Stimulated activated naive B cell treated with anti-CD40 and anti-IgM and Interleukin-4, amounts not matched to agents 10 μg/mL and 1 μg/mL and 100 μg/mL, for 72 hours (primary cell): ENCODE results near the gene TAS2R7.

Source experiments
- ATAC-seq, 2 donors: fragments of 150-1000 bp; cut with Tn5 transposase; replicated peaks; 2 replicates each; pipeline ENCODE4 v1.10.0; 2021; ENCODE audit warnings: moderate library complexity in 1 of 2
- DNase-seq: peaks from one replicate; pipeline ENCODE4 v3.0.0; 2021
- H3K27ac Mint-ChIP-seq: one replicate; pipeline ENCODE4 v1.8.0; 2022; ENCODE audit warnings: mild to moderate bottlenecking, mixed read lengths
- H3K27me3 Mint-ChIP-seq, 2 donors: one replicate each; pipeline ENCODE4 v1.8.0; 2022; ENCODE audit warnings: mixed read lengths in 2 of 2
- H3K36me3 Mint-ChIP-seq, 2 donors: one replicate each; pipeline ENCODE4 v1.8.0; 2022; ENCODE audit warnings: mixed read lengths in 2 of 2, mild to moderate bottlenecking in 1 of 2
- H3K4me1 Mint-ChIP-seq, 2 donors: one replicate each; pipeline ENCODE4 v1.8.0; 2022; ENCODE audit warnings: mixed read lengths in 2 of 2, mild to moderate bottlenecking in 1 of 2
- H3K4me3 Mint-ChIP-seq, 2 donors: one replicate each; pipeline ENCODE4 v1.8.0; 2022; ENCODE audit warnings: mild to moderate bottlenecking in 2 of 2, mixed read lengths in 2 of 2, moderate library complexity in 1 of 2
- H3K9me3 Mint-ChIP-seq, 2 donors: one replicate each; pipeline ENCODE4 v1.8.0; 2022; ENCODE audit warnings: mixed read lengths in 2 of 2, mild to moderate bottlenecking in 1 of 2

The TAS2R7 gene, protein sequence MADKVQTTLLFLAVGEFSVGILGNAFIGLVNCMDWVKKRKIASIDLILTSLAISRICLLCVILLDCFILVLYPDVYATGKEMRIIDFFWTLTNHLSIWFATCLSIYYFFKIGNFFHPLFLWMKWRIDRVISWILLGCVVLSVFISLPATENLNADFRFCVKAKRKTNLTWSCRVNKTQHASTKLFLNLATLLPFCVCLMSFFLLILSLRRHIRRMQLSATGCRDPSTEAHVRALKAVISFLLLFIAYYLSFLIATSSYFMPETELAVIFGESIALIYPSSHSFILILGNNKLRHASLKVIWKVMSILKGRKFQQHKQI

DNA sequence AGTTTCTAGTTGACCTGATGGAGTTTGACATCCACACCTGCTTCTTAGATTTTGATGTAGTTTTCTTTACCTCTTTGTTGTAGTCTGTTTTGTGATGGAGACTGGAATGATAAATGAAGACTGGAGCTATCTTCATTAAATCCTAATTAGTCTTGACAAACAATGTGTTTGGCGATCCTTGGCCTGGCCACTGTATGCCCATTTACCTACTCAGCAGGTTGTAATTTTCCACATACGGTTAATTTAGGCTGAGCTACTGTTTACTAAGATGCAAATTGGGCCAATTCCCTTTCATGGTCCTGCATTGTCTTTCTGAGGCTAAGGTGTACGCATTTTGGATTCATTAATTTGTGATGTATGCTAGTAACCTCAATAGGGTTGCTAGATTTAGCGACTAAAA, at the start of gene TAS2R7:
TSS of gene TAS2R7 (minus strand) at position 41 of the 400 bp plus-strand sequence. CDS start 57 bp downstream, outside the sequence.
- Mint-ChIP-seq H3K27me3 (peaks cover 18 to 22% of the 10 kb centered on the region in 2 donors), H3K9me3 (no peaks in the 10 kb centered on the region), H3K4me1 (no peaks in the 10 kb centered on the region), H3K4me3 (no peak within 1 kb of the TSS), H3K36me3 (no peaks in the 10 kb centered on the region), H3K27ac (no peak within 1 kb of the TSS)
- DNase-seq (no peak), ATAC-seq (no peak)

DNA sequence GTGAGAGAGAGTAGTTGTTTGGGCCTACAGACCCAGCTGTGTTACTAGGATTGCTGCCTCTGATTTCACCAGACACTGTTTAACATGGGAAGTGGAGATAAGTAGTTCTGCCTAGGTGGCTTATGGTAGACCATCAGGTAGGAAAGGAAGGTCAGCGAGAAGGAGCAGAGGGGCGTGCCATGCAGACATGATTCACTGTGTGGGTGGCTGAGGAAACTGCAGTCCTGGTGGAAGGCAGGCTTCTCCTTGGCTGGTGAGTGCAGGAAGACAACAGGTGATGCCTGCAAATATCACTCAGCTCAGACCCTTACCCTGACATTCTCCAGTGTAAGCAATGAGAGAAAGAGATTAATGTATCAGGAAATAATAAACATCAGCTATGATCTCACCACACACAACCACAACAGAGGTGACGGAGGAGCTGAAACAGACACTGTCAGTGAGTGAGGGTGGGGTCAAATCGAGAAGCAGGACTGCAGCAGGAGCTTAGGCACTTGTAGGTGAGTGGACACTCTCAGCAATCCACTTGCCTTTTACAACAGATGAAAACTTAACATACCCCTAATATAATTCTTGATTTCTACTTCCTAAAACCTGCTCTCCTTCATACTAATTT, 48.9 kb upstream of the TAS2R7 start:
- ATAC-seq (no peak), DNase-seq (no peak)
- Mint-ChIP-seq H3K4me1 (peaks cover 0 to 5% of the 10 kb centered on the region in 2 donors), H3K9me3 (peaks cover 5 to 7% of the 10 kb centered on the region in 2 donors), H3K4me3 (no peak overlapping the region), H3K27ac (no peak overlapping the region), H3K27me3 (no peaks in the 10 kb centered on the region), H3K36me3 (peaks cover 38 to 58% of the 10 kb centered on the region in 2 donors)

DNA sequence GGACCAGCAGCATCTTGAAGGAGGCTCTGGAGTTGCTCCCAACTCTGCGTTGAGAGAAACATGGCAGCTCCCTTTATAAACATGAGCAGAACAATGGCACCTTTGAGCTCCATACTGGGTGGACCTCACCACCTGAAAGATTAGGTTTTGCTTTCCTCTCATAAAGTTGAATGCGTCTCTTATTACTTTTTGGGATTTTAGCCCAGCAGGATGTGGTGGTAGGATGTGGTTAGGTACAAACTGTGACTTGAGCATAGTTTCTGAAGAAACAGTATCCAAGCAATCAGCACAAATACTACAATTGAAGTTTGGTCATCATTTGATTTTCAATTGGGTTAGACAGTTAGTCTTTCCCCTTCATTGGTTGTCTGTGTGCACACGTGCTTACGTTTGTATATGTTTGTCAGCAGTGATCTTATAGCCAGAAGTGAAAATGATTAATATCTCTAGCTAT, 47.0 kb upstream of the TAS2R7 start, which contains the start of gene PRR4:
TSS of gene PRR4 (minus strand) at position 51 of the 454 bp plus-strand sequence. CDS start at position 13, 38 bp downstream.
- Mint-ChIP-seq H3K36me3 (peaks cover 28 to 55% of the 10 kb centered on the region in 2 donors), H3K27me3 (no peaks in the 10 kb centered on the region), H3K27ac (no peak within 1 kb of the TSS), H3K4me3 (no peak within 1 kb of the TSS), H3K4me1 (peaks cover 0 to 5% of the 10 kb centered on the region in 2 donors), H3K9me3 (no peaks in the 10 kb centered on the region)
- ATAC-seq = no peak
- no peak for DNase-seq

DNA sequence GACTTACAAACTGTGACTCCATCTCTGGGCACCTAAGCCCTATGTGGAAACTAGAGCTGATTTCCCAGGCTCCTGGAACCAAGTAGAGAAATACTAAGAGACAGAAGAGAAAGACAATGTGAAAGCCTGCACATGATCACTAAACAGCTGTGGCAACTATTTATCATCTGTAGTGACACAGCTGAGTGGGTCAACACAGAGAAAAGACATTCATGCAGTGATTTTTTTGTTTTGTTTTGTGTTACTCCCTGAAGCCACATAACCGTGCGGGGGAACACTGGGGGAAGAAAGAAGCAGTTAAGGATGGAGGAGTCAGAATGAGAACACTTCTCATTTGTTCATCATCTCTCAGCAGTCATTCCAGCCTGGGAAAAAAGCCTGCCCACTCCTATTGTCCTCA, 45.3 kb upstream of the TAS2R7 start:
- no peak for ATAC-seq
- Mint-ChIP-seq H3K9me3 (no peaks in the 10 kb centered on the region), H3K36me3 (peaks cover 31 to 57% of the 10 kb centered on the region in 2 donors), H3K27ac (no peak overlapping the region), H3K4me1 (peaks cover 0 to 5% of the 10 kb centered on the region in 2 donors), H3K27me3 (no peaks in the 10 kb centered on the region), H3K4me3 (no peak overlapping the region)
- DNase-seq = no peak

DNA sequence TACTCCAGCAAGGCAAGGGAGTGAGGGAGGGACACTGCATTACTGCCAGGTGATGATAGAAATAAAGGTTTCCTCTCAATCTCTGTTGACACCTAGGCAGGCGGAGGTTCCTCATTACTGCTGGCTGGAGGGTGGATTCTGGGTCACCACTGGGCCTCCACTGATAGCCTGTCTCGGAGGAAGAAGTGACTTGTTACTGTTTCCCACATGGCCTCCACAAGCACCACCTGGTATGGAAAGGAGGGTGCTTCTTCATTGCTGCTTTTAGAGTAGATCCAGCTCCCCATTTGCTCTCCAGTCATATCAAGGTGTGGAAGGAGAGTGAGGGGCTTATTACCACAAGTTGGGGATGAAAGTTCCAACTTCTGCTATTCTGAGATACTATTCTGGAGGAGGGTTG, 40.4 kb upstream of the TAS2R7 start:
- no peak for DNase-seq
- H3K4me3 Mint-ChIP-seq = no peak overlapping the region
- no peak for ATAC-seq
- no peaks in the 10 kb centered on the region for H3K27me3 Mint-ChIP-seq
- H3K9me3 Mint-ChIP-seq = no peaks in the 10 kb centered on the region
- no peak overlapping the region for H3K27ac Mint-ChIP-seq
- peaks cover 24 to 37% of the 10 kb centered on the region in 2 donors for H3K36me3 Mint-ChIP-seq
- no peaks in the 10 kb centered on the region for H3K4me1 Mint-ChIP-seq

DNA sequence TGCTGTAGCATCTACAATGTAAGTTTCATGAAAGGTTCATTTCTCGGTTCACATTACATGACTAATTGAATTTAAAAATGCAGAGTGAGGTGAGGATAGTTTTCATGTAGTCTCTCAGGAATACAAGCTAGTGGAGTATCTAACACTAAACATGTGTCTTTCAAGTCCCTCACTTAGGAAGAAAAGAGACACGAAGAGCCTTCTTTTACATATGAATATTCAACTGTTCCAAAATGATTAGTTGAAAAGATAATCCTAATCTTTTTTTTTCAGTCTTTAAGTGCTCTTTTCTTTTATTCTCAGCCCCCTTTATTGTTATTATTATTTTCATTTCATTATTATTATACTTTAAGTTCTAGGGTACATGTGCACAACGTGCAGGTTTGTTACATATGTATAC, 36.0 kb upstream of the TAS2R7 start:
- no peak for DNase-seq
- Mint-ChIP-seq H3K4me1 (no peaks in the 10 kb centered on the region), H3K36me3 (peaks cover 12 to 15% of the 10 kb centered on the region in 2 donors), H3K9me3 (no peaks in the 10 kb centered on the region), H3K27me3 (no peaks in the 10 kb centered on the region), H3K4me3 (no peak overlapping the region), H3K27ac (no peak overlapping the region)
- ATAC-seq = no peak

DNA sequence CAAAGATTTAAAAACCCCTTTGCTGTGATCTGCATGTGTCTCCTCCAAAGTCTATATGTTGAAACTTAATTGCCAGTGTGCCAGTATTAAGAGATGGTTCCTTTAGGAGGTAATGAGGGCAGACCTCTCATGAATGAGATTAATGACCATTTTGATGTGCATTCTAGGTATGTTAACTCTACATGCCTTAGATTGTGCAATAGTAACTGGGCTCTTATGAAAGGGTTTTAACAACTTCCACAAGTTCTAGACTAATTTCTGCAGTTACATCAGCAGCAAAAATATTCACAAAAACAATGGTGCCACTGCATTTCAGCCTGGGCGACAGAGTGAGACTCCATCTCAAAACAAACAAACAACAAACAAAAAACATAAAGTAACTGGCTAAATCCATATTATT, 27.6 kb upstream of the TAS2R7 start:
- ATAC-seq = no peak
- no peaks in the 10 kb centered on the region for H3K4me1 Mint-ChIP-seq
- H3K27ac Mint-ChIP-seq = no peak overlapping the region
- H3K27me3 Mint-ChIP-seq = no peaks in the 10 kb centered on the region
- H3K4me3 Mint-ChIP-seq = no peak overlapping the region
- no peaks in the 10 kb centered on the region for H3K36me3 Mint-ChIP-seq
- no peaks in the 10 kb centered on the region for H3K9me3 Mint-ChIP-seq
- DNase-seq = no peak

DNA sequence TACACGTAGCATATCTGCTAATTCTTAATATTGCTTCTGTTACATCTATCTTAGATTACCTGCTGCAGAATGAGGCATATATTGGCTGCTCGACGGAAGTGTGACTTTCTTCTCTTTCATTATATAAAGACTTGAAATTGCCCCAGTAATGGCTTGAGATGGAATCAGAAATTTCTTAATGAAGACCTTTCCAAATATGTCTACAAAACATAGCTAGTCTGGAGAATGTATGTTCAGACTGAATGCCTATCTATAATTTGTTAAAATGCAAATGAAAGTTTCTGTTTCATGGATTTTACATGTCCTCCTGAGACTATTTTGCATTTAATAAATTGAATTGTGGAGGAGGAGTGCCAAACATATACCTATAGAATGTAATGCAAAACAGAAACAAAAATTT, 23.8 kb upstream of the TAS2R7 start, which contains the start of gene TAS2R10:
TSS of gene TAS2R10 (minus strand) at position 101 of the 400 bp plus-strand sequence. CDS start at position 12, 89 bp downstream.
- no peak within 1 kb of the TSS for H3K27ac Mint-ChIP-seq
- no peak for DNase-seq
- H3K36me3 Mint-ChIP-seq = no peaks in the 10 kb centered on the region
- H3K4me1 Mint-ChIP-seq = no peaks in the 10 kb centered on the region
- no peak within 1 kb of the TSS for H3K4me3 Mint-ChIP-seq
- no peaks in the 10 kb centered on the region for H3K9me3 Mint-ChIP-seq
- ATAC-seq = no peak
- H3K27me3 Mint-ChIP-seq = no peaks in the 10 kb centered on the region

DNA sequence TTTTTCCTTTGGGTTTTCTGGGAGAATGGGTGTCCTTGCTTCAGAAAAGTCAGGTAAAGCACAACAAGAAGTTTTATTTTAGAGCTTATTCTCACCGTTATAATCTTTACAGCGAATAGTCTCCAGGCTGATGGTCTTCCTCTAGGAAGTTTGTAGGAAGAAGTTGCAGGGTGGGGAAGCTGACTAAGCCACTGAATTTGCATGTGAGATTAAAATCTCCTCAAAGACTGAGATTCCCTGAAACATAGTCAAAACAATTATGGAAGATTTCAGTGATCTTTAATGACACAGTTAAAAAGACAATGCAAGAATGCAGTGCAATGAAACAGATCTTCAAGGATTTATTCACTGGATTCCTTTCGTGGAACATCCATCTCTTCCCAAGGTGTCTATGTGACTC, 22.5 kb upstream of the TAS2R7 start:
- ATAC-seq = no peak
- H3K36me3 Mint-ChIP-seq = no peaks in the 10 kb centered on the region
- H3K4me1 Mint-ChIP-seq = no peaks in the 10 kb centered on the region
- no peak overlapping the region for H3K27ac Mint-ChIP-seq
- H3K4me3 Mint-ChIP-seq = no peak overlapping the region
- DNase-seq = no peak
- no peaks in the 10 kb centered on the region for H3K27me3 Mint-ChIP-seq
- no peaks in the 10 kb centered on the region for H3K9me3 Mint-ChIP-seq

DNA sequence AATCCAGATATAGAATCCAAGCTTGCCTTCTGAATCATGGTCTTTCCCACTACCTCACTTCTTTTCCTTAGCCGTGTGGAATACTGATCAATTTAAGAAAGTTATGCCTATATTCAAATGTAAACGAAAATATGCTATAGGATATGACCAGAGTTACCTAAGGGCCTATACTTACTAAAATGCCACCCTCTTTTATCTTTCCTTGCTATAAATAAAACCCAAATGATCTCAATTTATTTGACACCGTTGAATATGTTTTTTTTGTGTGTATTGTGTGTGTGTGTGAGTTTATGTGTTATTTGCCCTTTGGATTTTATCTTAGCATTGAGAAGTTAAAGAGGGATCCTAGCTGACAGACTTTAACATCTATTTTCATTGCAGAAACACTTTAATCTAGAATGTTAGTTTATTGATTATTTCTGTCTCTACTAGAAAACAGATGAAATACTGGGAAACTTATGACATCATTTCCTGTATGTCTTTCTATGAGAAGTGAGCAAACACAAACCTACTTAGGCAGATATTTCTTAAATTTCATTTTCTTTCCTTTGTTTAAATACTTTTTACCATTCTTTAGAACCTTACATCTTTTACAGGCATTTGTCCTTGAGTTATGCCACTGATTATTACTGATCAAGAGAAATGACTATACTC, 9.6 kb upstream of the TAS2R7 start:
- H3K36me3 Mint-ChIP-seq = no peaks in the 10 kb centered on the region
- no peak overlapping the region for H3K27ac Mint-ChIP-seq
- H3K27me3 Mint-ChIP-seq = peaks cover 5 to 18% of the 10 kb centered on the region in 2 donors
- no peaks in the 10 kb centered on the region for H3K4me1 Mint-ChIP-seq
- no peak overlapping the region for H3K4me3 Mint-ChIP-seq
- DNase-seq (no peak), ATAC-seq (no peak)
- no peaks in the 10 kb centered on the region for H3K9me3 Mint-ChIP-seq

DNA sequence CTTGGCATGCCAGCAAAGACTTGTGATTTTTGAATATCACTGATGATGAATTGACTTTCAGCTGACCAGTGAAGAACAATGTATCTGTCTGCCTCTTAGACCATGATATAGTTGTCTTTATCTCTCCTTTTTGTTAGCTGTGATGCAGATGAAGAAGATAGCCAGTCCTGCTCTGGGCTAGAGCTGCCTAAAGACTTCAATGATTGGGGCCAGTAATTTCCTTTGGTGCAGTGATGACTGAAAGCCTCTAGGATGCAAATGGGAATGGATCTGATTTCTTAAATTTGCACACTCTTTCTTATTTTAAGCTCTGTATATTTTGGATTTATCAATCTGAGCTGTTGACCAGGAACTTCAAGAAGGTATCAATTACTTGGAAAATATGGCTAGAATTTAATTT, 7.6 kb upstream of the TAS2R7 start, which contains the start of gene TAS2R9:
TSS of gene TAS2R9 (minus strand) at position 101 of the 400 bp plus-strand sequence. CDS start at position 8, 93 bp downstream.
- Mint-ChIP-seq H3K36me3 (no peaks in the 10 kb centered on the region), H3K4me3 (no peak within 1 kb of the TSS)

DNA sequence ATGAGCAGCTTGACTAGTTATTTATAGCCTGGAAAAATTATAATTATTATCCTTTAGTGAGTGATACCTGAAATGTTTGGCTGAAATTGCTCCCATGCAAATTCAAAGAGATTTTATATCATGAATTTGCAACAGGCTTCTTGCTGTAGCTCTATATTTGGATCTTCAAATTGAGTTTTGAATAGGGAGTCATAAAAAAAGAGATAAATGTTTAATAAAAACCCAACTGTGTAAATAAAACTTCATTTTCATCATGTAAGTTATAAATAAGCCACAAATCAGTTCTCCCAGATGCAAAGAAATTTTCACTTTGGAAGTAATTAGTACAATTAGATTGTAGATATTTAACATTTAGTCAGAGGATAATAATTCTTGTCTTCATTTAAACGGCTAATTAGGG, 4.8 kb upstream of the TAS2R7 start, which contains the start of gene TAS2R8:
TSS of gene TAS2R8 (minus strand) at position 101 of the 400 bp plus-strand sequence. CDS start 306 bp downstream, outside the sequence.
- Mint-ChIP-seq H3K4me1 (no peaks in the 10 kb centered on the region), H3K4me3 (no peak within 1 kb of the TSS), H3K27ac (no peak within 1 kb of the TSS), H3K27me3 (peaks cover 0 to 15% of the 10 kb centered on the region in 2 donors), H3K36me3 (no peaks in the 10 kb centered on the region), H3K9me3 (no peaks in the 10 kb centered on the region)
- DNase-seq = no peak
- no peak for ATAC-seq

More for the DNA sequence above, 7.6 kb upstream of the TAS2R7 start, which contains the start of gene TAS2R9:
- no peak for DNase-seq
- no peak for ATAC-seq
- Mint-ChIP-seq H3K4me1 (no peaks in the 10 kb centered on the region), H3K27me3 (peaks cover 5 to 23% of the 10 kb centered on the region in 2 donors), H3K27ac (no peak within 1 kb of the TSS), H3K9me3 (no peaks in the 10 kb centered on the region)

DNA sequence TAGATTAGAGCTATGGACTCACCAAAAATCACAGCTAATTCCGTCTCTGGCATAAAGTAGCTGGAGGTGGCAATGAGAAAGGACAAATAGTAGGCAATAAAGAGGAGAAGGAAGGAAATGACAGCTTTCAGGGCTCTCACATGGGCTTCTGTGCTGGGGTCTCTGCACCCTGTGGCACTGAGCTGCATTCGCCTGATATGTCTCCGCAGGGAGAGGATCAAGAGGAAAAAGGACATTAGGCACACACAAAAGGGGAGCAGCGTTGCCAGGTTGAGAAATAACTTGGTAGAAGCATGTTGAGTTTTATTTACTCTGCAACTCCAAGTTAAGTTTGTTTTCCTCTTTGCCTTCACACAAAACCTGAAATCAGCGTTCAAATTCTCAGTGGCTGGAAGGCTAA, 686 bp downstream of the TAS2R7 start:
- H3K9me3 Mint-ChIP-seq = no peaks in the 10 kb centered on the region
- H3K27ac Mint-ChIP-seq = no peak overlapping the region
- no peaks in the 10 kb centered on the region for H3K4me1 Mint-ChIP-seq
- ATAC-seq (no peak), DNase-seq (no peak)
- H3K36me3 Mint-ChIP-seq = no peaks in the 10 kb centered on the region
- no peak overlapping the region for H3K4me3 Mint-ChIP-seq
- H3K27me3 Mint-ChIP-seq = peaks cover 18 to 22% of the 10 kb centered on the region in 2 donors

DNA sequence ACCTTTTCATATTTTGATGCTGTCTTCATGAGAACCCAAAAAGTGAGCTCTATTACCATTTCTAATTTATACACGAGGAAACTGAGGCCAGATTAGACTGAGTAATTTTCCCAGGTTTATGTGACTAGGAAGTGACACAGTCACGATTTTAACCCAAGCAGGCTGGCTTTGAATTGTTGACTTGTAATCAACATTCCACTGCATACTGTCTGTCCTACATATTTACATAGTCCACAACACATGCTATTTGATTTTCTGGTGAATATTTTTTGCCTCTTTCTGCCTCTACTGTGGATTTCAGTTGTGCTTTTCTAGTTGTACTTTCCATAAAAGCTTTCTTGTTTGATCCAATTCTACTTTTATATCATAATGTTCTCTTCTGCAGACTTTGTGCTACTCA, 8.2 kb downstream of the TAS2R7 start:
- Mint-ChIP-seq H3K4me3 (no peak overlapping the region), H3K4me1 (no peaks in the 10 kb centered on the region), H3K36me3 (no peaks in the 10 kb centered on the region), H3K27me3 (peaks cover 1 to 11% of the 10 kb centered on the region in 2 donors), H3K9me3 (peaks cover 0 to 3% of the 10 kb centered on the region in 2 donors), H3K27ac (no peak overlapping the region)
- DNase-seq (no peak), ATAC-seq (no peak)
